Measurements from ENCODE around the gene ABCC8.

Gene ABCC8

DNA sequence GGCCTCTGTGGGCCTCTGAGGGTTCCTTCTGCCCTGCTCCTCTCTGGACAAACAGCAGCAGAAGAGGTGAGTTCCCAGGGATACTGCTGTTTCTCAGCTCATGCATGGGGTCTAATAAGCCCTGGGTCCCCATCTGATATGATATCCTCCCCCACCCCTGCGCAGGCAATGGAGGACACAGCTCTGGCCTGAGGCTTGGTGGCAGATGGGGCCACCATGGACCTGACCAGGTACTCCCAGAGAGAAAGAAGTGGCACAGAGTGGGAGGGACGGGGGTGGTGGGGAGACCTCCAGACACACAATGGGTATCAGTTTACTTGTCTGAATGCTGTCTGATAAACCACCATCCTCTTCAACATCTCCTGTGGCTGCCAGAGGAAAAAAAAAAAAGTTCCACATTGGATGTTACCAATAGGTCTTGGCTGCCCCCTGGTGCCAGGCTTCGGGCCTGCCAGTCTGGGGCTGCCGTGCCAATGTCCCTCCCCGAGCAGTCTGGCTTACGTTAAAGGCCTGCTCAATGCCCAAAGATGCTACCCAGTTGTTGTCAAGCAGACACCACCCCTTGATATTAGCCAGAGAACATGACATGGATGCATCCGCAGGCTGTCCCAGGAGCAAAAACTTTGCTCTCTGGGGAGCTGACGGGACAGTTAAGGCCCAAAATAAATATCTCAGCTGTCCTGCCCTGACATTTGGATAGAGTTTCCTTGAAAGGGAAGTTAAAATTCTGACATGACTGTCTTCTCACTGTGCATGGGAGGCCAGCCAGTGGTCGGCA, 27.9 kb upstream of the ABCC8 start:
- DNase-seq, result peak; percentile 67

DNA sequence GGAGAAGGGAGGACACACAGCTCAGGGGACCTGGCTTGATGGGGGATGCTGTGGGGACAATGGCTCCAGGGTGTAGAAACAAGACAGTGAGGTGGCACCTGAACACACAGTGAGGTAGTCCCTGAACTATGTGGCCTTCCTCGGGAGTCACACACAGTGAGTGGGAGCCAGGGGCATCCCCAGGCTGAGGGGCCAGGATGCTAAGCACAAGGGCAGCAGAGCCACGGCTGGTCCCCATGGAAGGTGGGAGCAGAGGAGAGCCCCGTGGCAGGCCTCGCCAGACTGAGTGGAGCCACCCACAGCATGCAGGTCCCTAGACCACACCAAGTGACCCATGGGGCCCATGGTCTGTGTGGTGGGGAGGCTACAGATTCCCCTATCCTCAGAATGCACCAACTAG, 26.0 kb upstream of the ABCC8 start:
- no peak for DNase-seq

DNA sequence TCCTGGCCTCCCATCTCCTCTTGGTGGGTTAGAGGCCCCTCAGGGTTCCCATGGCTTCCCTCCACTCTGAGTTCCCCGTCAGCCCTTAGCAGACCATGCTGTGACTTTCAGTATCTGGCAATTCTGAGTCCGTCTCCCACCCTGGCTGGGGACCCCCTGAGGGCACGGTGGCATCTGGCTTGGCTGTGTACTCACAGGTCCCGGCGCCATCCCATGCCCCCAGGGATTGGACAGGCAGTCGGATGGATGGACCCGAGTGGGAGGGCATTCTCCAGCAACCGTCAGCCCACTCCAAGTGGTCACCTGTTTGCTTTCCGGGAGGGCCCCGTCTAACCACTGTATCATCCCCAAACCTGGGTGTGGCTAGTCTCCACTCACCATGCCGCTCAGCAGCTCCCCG, 24.0 kb upstream of the ABCC8 start:
- no peak for DNase-seq

GRCh38 chr11:17498475-17498874, 21.8 kb upstream of the ABCC8 start:
- DNase-seq, result no peak

DNA sequence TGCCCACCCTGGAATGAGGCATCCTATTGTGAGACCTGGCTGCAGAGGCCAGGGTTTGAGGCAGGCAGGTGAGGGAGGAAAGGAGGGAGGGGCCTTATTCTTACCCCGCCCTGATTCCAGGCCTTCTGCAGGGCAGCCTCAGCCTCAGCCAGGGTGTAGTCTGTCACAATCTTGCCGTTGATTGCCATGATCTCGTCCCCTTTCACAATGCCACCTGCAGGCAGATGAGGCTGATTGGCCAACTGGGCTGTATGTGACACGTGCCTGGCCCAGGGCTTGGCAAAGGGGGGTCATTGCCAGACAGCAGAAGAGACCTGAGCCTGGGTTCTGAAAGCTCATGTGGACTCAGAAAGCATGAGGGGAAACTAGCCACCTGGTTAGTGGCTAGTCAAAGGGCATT, 21.4 kb upstream of the ABCC8 start:
- no peak for DNase-seq

DNA sequence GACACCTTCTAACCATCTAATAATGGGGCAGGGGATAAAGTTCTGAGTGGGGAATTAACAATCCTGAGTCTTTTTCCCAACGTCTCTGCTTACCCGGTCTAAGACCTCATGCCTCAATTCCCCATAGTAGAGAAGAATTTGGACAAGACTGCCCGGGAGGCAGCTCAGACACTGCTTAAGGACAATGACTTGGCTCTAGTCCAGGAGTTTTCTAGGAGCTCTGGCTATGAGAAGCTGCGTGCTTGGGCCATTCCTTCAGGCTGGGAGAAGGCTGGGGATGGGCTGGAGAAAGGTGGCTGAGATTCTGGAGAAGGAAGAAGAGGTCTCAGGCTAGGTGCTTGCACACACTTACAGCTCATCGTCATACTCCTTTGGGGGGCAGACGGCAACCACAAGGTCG, 19.8 kb upstream of the ABCC8 start:
- DNase-seq, result no peak

DNA sequence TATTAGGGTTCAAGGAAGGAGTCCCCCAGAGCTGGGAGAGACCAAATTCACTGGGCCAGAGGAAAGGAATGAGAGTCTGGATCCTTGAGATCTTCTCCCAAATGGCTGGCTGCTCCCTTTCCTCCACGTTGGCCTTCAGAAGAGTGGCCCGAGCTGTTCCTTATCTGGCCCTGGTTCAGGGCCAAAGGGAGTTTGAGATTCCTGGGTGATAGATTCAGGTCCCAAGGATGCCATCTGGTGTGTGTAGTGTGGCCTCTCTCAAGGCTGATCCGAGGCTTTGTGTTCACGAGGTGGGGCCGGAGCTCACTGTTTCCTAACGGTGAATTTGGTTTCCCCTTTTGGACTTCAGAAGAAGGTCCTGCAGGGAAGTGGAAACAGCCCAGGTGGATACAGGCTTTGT, 17.4 kb upstream of the ABCC8 start:
- no peak for DNase-seq

GRCh38 chr11:17490938-17491337, 14.3 kb upstream of the ABCC8 start:
- DNase-seq, result no peak

DNA sequence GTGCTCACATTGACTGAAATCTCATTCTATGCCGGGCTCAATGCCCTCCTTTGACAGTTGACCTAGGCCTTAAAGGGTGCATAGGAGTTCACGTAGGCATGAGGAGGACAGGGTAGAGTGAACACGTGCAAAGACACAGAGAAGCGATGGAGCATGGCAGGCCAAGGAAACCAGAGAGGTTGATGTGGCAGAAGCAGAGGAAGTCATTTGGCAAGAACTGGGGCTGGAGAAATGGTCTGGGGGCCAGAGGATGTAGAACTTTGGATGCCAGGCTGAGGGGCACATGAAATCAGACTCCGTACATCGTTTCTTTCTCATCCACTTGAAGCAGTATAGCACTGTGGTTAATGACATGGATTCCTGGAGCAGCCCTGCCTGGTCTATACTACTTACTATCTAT, 13.6 kb upstream of the ABCC8 start:
- DNase-seq, result no peak

DNA sequence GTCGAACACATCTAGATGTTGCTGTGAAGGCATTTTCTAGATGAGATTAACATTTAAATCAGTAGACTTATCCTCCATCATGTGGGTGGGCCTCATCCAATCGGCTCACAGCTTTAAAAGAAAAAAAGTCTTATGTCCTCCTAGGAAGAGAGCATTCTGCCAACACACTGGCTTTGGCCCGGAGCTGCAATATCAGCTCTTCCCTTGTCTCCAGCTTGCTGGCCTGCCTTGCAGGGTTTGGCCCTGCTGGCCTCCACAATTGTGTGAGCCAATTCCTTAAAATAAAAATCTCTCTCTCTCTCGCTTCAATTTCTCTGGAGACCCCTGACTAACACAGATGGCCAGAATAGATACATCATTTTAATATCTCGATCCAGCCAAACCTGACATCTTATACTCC, 13.1 kb upstream of the ABCC8 start:
- DNase-seq, result no peak

- DNase-seq, result no peak
These were observed 11.9 kb upstream of the ABCC8 start for GRCh38 chr11:17488563-17488962.

DNA sequence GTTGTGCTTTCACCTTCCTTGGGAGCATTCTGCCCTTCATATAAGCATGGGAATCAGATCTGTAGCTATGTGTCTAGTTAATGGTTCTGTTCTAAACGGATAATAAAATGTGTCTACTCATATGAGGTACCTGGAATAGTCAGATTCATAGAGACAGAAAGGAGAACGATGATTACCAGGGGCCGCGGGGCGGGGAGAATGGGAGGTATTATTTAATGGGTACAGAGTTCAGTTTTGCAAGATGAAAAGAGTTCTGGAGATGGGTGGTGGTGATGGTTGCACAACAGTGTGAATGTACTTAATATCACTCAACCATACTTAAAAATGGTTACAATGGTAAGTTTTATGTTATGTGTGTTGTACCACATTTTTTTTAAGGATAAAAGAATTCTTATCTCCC, 10.0 kb upstream of the ABCC8 start:
- DNase-seq, result no peak

- DNase-seq, result no peak
These were observed 6.9 kb upstream of the ABCC8 start for GRCh38 chr11:17483505-17483904.

GRCh38 chr11:17481905-17482304, 5.3 kb upstream of the ABCC8 start:
- no peak for DNase-seq

GRCh38 chr11:17479284-17480214, 2.9 kb upstream of the ABCC8 start:
- DNase-seq, result no peak

DNA sequence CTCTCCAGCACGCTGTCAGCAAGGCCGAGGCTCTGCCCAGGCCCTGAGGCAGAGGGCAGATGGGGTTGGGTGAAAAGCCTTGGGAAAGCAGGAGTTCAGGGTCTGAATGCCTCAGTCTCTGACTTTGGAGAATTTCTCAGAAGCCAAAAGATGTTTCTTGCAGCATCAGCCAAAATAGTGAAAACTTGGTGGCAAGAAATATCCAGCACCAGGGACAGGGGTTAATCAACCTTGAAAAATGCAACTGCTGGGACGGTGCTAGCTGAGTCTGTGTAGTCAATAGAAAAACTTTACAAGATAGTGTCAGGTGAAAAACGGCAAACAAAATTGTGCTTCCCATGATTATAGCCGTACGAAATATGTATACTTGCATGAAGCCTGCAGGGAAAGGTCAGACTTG, 1.4 kb upstream of the ABCC8 start:
- no peak for DNase-seq

DNA sequence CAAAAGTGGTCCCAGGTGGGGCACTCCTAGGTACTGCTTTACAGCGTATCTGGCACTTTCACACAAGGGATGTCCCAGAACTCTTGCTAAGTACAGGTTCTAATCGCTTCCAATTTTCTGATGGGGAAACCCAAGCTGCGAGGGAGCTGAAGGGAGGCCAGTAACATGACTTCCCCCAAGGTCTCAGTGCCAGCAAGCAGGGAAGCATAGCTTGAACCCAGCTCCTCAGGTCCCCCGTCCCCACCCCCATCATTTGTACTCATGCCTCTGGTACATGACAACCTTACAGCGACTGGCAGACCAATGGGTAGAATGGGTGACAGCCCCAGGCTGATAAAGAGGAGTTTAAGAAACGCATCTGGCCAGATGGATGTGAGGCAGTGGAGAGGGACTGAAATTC, 716 bp upstream of the ABCC8 start:
- no peak for DNase-seq

DNA sequence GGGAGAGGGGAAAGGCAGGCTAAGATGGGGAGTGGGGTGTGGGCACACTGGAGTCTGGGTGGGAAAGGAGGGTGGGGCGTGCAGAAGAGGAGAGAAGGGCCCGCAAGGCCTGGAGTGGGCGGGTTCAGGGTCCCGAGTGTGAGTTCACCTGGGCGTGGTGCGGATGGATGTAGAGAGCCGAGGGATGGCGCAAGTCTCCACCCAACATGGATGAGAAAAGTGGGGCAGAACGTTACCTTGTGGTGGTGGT, 364 bp upstream of the ABCC8 start:
- DNase-seq, result no peak

GRCh38 chr11:17475666-17476316, 854 bp downstream of the ABCC8 start:
- DNase-seq, result no peak

- DNase-seq, result no peak
These were observed 3.4 kb downstream of the ABCC8 start for GRCh38 chr11:17473071-17473744.

GRCh38 chr11:17472467-17472866, 4.2 kb downstream of the ABCC8 start:
- DNase-seq, result no peak

GRCh38 chr11:17471501-17471900, 5.1 kb downstream of the ABCC8 start:
- DNase-seq, result no peak

DNA sequence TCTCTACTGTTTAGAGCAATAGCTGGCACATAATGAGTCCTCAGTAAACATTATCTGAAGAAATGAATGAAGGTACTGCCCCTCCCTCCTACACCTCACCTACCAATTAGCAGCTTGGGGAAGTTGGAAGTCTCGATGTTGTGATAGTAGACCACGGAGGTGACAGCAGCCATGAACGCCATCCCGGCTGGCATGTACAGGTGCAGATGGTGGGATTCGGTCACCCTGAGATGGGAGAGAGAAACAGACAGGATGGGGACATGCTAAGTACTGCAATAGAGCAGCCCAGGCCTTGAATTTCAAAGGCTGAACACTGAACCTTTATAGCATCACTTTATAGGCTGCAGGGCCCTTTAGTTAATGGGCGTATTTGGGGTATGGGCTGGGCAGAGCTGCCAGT, 6.6 kb downstream of the ABCC8 start:
- no peak for DNase-seq

DNA sequence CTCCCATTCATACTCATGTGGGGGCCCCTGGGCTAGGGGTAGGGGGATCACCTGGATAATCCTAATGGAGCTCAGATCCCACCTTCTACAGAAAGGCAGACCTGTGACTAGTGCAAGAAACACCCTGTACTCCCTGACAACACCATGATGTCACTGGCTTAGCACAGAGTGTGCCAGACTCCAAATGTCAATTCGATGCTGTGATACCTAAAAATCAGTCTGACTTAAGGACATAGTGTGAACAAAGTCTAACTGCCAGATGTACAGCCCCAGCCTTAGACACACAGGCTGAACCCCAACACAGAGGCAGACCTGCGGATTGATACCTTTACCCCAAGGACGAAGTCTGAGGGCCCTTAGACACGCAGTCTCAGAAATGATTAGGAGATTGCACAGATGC, 8.5 kb downstream of the ABCC8 start:
- no peak for DNase-seq

All from NCI-H2107 (cell line).